IPS-20b (cell line): Measurements from ENCODE around the gene VEGFA.

ENCODE experiments used
- H3K27ac ChIP-seq: one replicate; pipeline ENCODE4 v1.5.1; 2013; ENCODE audit warnings: low read length
- H3K27me3 ChIP-seq: 2 replicates; pipeline ENCODE4 v1.6.1; 2013; ENCODE audit warnings: mild to moderate bottlenecking, low read length, inconsistent platforms; ENCODE audit not compliant: insufficient read depth
- H3K36me3 ChIP-seq: 2 replicates; pipeline ENCODE4 v1.6.1; 2013; ENCODE audit warnings: low read depth, mild to moderate bottlenecking, inconsistent platforms, low read length, moderate library complexity; ENCODE audit not compliant: insufficient read depth
- H3K4me1 ChIP-seq: 2 replicates; pipeline ENCODE4 v1.6.1; 2013; ENCODE audit warnings: mild to moderate bottlenecking, control low read depth, inconsistent platforms, low read length, moderate library complexity; ENCODE audit not compliant: insufficient read depth
- H3K4me3 ChIP-seq: 2 replicates; pipeline ENCODE4 v1.5.1; 2013; ENCODE audit warnings: mild to moderate bottlenecking, low read length, inconsistent platforms
- H3K9ac ChIP-seq: 2 replicates; pipeline ENCODE4 v1.6.1; 2013; ENCODE audit warnings: low read depth, mild to moderate bottlenecking, inconsistent platforms, low read length, moderate library complexity
- H3K9me3 ChIP-seq: 2 replicates; pipeline ENCODE4 v1.6.1; 2013; ENCODE audit warnings: mild to moderate bottlenecking, low read depth, low read length, inconsistent platforms; ENCODE audit not compliant: insufficient read depth

VEGFA gene

DNA sequence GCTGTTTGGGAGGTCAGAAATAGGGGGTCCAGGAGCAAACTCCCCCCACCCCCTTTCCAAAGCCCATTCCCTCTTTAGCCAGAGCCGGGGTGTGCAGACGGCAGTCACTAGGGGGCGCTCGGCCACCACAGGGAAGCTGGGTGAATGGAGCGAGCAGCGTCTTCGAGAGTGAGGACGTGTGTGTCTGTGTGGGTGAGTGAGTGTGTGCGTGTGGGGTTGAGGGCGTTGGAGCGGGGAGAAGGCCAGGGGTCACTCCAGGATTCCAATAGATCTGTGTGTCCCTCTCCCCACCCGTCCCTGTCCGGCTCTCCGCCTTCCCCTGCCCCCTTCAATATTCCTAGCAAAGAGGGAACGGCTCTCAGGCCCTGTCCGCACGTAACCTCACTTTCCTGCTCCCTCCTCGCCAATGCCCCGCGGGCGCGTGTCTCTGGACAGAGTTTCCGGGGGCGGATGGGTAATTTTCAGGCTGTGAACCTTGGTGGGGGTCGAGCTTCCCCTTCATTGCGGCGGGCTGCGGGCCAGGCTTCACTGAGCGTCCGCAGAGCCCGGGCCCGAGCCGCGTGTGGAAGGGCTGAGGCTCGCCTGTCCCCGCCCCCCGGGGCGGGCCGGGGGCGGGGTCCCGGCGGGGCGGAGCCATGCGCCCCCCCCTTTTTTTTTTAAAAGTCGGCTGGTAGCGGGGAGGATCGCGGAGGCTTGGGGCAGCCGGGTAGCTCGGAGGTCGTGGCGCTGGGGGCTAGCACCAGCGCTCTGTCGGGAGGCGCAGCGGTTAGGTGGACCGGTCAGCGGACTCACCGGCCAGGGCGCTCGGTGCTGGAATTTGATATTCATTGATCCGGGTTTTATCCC lies at the start of gene VEGFA:
TSS of gene VEGFA (plus strand) at position 686 of the 846 bp plus-strand sequence.
- H3K4me1 ChIP-seq = peaks cover 32% of the 10 kb centered on the region
- peak within 1 kb of the TSS; percentile 97; the same call in 1 of the 2 replicates for H3K9ac ChIP-seq
- H3K27ac ChIP-seq = no peak within 1 kb of the TSS
- H3K4me3 ChIP-seq = peak within 1 kb of the TSS; percentile 98
- peaks cover 14% of the 10 kb centered on the region for H3K27me3 ChIP-seq
- H3K36me3 ChIP-seq = no peaks in the 10 kb centered on the region
- no peaks in the 10 kb centered on the region for H3K9me3 ChIP-seq

DNA sequence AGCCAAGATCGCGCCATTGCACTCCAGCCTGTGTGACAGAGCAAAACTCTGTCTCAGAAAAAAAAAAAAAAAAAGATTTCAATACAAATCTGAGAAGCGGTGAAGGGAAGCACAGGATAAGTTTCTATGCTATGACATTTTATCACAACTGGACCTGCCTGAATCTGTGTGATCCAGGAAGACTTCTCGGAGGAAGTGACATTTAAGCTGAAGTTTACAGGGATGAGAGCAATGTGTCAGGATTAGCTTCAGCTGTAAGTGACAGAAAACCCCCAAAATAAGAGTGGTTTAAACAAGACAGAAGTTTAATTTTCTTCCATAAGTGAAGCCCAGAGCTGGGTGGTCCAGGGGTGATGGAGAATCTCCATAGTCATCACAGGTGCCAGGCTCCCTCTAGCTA lies 49.0 kb upstream of the VEGFA start:
- no peaks in the 10 kb centered on the region for H3K36me3 ChIP-seq
- no peak overlapping the region for H3K27ac ChIP-seq
- no peaks in the 10 kb centered on the region for H3K27me3 ChIP-seq
- H3K4me3 ChIP-seq = no peak overlapping the region
- H3K9me3 ChIP-seq = no peaks in the 10 kb centered on the region
- no peaks in the 10 kb centered on the region; the same call in 1 of the 2 replicates for H3K4me1 ChIP-seq
- H3K9ac ChIP-seq = no peak overlapping the region

DNA sequence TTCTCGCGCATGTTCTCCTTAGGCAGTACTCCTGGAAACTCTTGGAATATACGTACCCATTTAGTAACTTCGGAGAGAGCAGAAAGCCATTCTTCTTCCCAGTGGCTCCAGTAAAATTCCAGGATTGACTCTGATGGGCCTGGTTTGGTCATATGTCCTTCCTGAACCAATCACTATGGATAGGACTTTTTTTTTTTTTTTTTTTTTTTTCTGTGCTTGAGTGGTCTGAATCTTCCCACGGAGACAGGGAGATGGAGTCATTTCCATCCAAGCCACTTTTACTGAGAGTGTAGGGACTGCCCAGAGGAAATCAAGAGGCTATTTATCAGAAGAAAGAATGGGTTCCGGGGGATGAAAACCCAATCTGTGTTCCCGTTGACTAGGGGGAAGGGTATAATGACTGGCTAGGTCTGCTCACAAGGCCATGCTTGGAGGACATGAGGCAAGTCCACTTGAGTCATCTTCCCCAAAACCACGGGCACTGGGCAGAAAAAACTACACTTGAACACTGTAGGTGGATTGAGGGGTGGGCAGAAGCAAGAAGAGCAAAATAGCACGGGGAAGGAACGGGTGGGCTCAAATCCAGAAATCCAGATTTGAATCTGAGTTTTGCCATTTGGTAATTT lies 47.0 kb upstream of the VEGFA start:
- Histone ChIP-seq H3K9ac (no peak overlapping the region), H3K4me1 (no peaks in the 10 kb centered on the region), H3K9me3 (no peaks in the 10 kb centered on the region), H3K36me3 (no peaks in the 10 kb centered on the region), H3K27me3 (no peaks in the 10 kb centered on the region), H3K27ac (no peak overlapping the region), H3K4me3 (no peak overlapping the region)

DNA sequence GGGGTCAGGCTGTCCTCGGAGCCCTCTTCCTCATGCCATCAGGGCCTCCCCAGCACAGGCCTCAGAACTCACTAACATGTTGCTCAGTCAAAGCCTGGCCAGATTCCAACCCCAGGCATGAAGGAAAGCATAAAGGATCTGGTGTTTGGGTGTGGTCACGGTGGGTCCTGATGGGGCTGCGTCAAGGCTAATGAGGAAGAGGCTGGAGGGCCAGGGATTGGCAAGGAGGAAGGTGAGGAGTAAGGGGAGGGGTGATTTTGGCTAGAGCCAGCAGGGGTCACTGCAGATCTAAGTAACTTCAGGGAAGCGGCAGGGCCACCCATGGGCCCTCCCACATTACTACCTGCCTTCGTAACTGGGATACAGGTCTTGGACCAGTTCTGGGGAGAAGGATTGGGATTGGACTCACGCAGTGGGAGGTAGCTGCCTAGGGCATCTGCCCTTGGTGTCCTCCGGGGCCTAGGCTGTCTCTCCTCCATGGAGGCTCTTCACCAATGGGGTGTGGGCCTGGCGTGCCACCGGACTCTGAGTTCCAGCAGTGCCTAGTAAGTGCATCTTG lies 46.2 kb upstream of the VEGFA start:
- Histone ChIP-seq H3K27me3 (no peaks in the 10 kb centered on the region), H3K36me3 (no peaks in the 10 kb centered on the region), H3K9me3 (no peaks in the 10 kb centered on the region), H3K9ac (no peak overlapping the region), H3K27ac (no peak overlapping the region), H3K4me3 (no peak overlapping the region), H3K4me1 (no peaks in the 10 kb centered on the region)

DNA sequence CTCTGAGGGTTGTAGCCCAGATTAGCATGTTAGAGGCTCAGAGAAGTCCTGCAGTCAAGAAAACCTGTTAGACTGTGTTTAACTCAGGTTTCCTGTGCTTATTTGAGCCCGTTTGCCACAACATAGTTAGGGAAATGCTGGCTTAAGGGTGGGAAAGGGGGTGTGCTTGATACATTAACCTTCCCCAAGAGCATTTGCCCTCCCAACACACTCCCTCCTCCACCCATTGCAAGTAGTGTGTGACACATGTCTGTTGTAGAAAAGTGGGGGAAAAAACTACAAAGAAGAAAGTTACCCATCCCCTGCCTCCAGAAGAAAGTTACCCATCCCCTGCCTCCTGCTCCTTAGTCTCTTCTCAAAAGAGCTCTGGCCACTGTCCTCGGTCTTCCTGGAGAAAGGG lies 45.7 kb upstream of the VEGFA start:
- H3K27me3 ChIP-seq = no peaks in the 10 kb centered on the region
- H3K27ac ChIP-seq = no peak overlapping the region
- H3K9ac ChIP-seq = no peak overlapping the region
- H3K4me1 ChIP-seq = no peaks in the 10 kb centered on the region
- no peaks in the 10 kb centered on the region for H3K9me3 ChIP-seq
- H3K36me3 ChIP-seq = no peaks in the 10 kb centered on the region
- no peak overlapping the region for H3K4me3 ChIP-seq

DNA sequence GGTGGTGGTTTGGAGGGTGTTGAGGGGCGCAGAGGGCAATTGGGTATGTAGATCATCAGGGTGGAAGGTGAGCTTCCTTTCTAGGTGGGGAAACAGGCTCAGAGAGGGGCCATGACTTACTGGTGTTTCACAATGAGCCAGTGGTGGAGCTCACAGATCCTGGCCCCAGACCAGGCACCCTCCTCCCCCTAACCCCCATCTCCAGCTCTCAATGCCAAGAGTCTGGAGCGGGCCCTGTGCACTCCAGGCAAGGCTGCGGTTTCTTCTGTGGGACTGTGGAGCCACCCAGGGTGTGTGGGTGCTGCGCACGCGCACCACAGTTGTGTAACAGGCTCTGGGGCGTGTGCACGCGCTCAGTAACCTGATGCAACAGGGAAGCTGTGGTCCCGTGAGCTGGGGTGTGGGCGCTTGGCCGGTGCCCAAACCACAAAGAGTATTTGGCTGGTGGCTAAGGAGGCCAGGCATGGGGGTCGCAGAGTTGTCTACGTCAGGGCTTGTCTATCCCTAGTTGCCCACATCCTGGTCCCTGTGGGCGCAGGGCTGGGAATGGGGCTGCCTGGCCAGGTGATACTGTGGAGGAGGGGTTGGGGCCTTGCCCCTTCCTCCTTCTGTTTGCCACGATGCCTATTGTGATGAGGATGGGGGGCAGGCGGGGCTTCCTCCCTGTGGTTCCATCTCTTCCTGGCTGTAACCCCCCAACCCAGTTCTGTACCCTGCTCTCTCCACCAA lies 44.9 kb upstream of the VEGFA start:
- H3K27ac ChIP-seq = no peak overlapping the region
- H3K36me3 ChIP-seq = no peaks in the 10 kb centered on the region
- no peaks in the 10 kb centered on the region for H3K4me1 ChIP-seq
- H3K4me3 ChIP-seq = no peak overlapping the region
- H3K27me3 ChIP-seq = no peaks in the 10 kb centered on the region
- H3K9ac ChIP-seq = no peak overlapping the region
- no peaks in the 10 kb centered on the region; the same call in 1 of the 2 replicates for H3K9me3 ChIP-seq

DNA sequence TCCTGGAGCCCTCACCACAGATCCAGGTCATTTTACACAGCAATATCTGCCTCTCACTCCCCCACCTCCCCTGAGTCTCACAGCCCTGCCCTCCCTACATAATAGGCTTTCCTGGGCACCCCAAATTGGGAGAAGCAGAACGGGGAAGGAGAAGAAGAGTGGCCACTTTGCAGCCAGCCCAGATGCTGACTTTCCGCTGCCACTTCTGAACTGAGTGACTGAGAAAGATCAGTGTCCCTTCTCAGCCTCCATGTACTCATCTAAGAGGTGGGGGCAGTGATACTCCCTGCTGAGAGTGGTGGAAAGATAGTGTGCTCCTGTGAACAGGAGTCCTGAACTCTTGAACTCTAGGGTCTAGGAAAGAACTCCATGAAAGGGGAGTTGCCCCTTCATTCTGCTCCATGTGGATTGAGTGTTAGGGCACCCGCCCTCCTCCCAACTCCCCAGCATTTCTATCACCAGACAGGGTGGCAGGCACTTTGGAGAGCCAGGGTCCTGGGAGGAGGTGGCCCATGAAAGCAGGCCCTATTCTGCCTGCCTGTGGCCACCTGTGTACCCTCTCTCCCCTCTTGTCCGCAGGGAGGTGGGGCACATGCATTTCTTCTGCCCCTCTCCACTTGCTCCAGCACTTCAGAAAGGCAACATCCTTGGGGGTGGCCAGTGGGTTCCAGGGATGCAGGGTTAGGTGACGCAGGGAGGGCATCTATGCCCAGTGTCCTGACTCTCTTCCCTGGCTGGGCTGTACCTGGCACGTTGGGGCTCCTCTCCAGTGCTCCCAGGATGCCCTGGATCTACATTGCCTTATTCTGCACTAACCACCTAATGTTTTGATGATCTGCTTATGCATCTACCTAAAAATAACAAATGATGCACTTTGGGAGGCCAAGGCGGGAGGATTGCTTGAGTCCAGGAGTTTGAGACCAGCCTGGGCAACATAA lies 44.1 kb upstream of the VEGFA start:
- Histone ChIP-seq H3K9me3 (peaks cover 2% of the 10 kb centered on the region), H3K36me3 (no peaks in the 10 kb centered on the region), H3K4me1 (no peaks in the 10 kb centered on the region), H3K9ac (no peak overlapping the region), H3K4me3 (no peak overlapping the region), H3K27me3 (no peaks in the 10 kb centered on the region), H3K27ac (no peak overlapping the region)

DNA sequence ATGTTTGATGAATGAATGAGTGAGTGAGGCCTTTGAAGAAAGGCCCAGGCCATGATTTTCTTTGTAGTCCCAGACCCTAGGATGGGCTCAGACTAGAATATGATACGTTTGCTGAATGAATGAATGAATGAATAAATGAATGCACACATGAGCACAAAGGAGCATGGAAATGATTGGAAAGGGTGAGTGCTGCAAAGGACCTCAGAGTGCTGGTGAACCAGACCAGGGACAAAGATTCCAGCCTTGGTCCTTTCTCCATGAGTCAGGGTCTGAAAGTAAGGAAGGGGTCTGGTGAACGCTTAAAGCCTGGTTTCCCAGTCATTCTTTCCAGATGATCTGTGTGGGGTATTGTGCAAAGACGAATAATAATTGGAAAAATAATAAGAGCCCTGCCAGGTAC lies 42.4 kb upstream of the VEGFA start:
- Histone ChIP-seq H3K27ac (no peak overlapping the region), H3K4me3 (no peak overlapping the region), H3K4me1 (no peaks in the 10 kb centered on the region), H3K36me3 (no peaks in the 10 kb centered on the region), H3K9ac (no peak overlapping the region), H3K27me3 (no peaks in the 10 kb centered on the region), H3K9me3 (peaks cover 8% of the 10 kb centered on the region)

DNA sequence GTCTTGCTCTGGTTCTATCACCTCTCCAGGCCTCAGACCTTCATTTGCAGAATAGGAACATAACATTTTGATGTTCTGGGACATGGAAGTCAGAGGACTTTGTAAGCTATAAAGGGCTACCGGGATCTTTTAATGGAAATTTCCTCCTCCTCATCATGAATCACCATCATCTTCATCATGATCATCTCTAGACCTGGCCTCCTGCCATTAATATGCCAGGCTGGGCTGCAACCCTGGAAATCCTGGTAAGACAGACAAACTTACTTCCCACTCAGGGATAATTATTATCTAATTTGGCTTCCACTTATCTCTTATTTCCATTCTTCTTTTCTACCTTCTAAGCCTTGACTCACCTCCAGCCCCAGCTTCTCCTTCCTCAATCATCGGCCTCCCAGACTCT lies 41.4 kb upstream of the VEGFA start:
- no peak overlapping the region for H3K27ac ChIP-seq
- peaks cover 8% of the 10 kb centered on the region for H3K9me3 ChIP-seq
- no peaks in the 10 kb centered on the region for H3K36me3 ChIP-seq
- no peaks in the 10 kb centered on the region for H3K4me1 ChIP-seq
- no peak overlapping the region for H3K9ac ChIP-seq
- no peaks in the 10 kb centered on the region for H3K27me3 ChIP-seq
- H3K4me3 ChIP-seq = no peak overlapping the region

DNA sequence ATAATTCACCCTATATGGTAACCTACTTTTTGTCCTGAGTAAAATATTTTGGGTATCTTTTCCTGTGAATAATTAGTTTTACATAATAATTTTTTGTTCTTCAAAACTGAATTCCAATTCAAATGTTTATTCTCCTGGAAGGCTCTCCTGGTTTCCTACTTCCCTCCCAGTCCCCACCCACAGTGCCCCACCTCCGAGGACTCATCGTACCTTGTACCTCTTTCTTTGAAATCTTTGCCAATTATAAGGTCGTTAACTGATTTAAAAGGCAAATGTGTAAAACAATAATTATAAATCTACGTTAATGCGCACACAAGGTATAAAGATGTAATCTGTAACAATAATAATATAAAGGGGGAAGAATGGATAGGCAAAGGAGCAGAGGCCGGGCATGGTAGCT lies 40.5 kb upstream of the VEGFA start:
- no peaks in the 10 kb centered on the region for H3K4me1 ChIP-seq
- H3K9me3 ChIP-seq = peaks cover 8% of the 10 kb centered on the region
- no peak overlapping the region for H3K9ac ChIP-seq
- H3K36me3 ChIP-seq = no peaks in the 10 kb centered on the region
- H3K27ac ChIP-seq = no peak overlapping the region
- H3K4me3 ChIP-seq = no peak overlapping the region
- no peaks in the 10 kb centered on the region for H3K27me3 ChIP-seq

DNA sequence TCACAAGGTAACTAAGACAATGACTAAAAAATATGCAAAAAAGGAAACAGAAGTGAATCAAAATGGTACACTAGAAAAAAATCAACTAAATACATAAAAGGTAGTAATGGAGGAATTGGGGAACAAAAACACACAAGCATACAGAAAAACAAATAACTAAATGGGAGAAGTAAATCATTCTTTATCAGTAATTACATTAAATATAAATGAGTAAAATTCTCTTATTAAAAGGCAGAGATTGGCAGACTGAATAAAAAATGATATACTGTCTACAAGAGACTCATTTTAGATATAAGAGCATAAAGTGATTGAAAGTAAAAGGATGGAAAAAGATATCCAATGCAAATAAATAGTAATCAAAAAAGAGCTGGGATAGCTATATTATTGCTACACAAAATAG lies 39.4 kb upstream of the VEGFA start:
- Histone ChIP-seq H3K4me3 (no peak overlapping the region), H3K27ac (no peak overlapping the region), H3K36me3 (no peaks in the 10 kb centered on the region), H3K27me3 (no peaks in the 10 kb centered on the region), H3K4me1 (no peaks in the 10 kb centered on the region), H3K9me3 (peaks cover 8% of the 10 kb centered on the region), H3K9ac (no peak overlapping the region)
